ENCODE data around the gene PIEZO1. TPM values are rescaled to one million over a fixed set of nuclear protein-coding genes. Genes with fewer than 3 reads are reported as not detected.

The PIEZO1 gene
- total and polyA plus RNA-seq, 2 donors from 2014 or later = 103 to 124 TPM

GRCh38 chr16:88723911-88724310 lies 61.1 kb downstream of the PIEZO1 start:
- TF ChIP-seq CTCF (IDR thresholded peaks at IDR 0.05; ENCODE audit: borderline replicate concordance, extremely low read depth, insufficient read depth) = no peak
- Histone ChIP-seq H3K4me1 (ENCODE audit: control insufficient read depth in 2 of 3, insufficient read depth in 2 of 3, low read depth in 1 of 3, low read length in 3 of 3) (no peaks in the 10 kb centered on the region), H3K36me3 (ENCODE audit: control insufficient read depth in 2 of 3, insufficient read depth in 3 of 3, low read length in 3 of 3) (peaks cover 0 to 16% (median 5%) of the 10 kb centered on the region in 3 donors), H3K9ac (ENCODE audit: low read length in 3 of 3) (no peak overlapping the region), H3K9me3 (ENCODE audit: control insufficient read depth in 2 of 3, insufficient read depth in 1 of 3, low read length in 3 of 3) (no peaks in the 10 kb centered on the region), H3K27me3 (ENCODE audit: control insufficient read depth, insufficient read depth, low read length) (no peaks in the 10 kb centered on the region), H3K27ac (ENCODE audit: low read depth in 2 of 2, low read length in 2 of 2) (no peak overlapping the region), H3K4me3 (ENCODE audit: low read length in 3 of 3) (no peak overlapping the region)
- no peak for DNase-seq
- intact Hi-C loops (cut with DNase I) = no loop called here
- FAIRE-seq = no peak

GRCh38 chr16:88723507-88723887 lies 61.5 kb downstream of the PIEZO1 start:
- no peak overlapping the region for H3K27ac ChIP-seq (ENCODE audit: low read depth in 2 of 2, low read length in 2 of 2)
- TF ChIP-seq CTCF (IDR thresholded peaks at IDR 0.05; ENCODE audit: borderline replicate concordance, extremely low read depth, insufficient read depth) = no peak
- peaks cover 0 to 18% (median 5%) of the 10 kb centered on the region in 3 donors for H3K36me3 ChIP-seq (ENCODE audit: control insufficient read depth in 2 of 3, insufficient read depth in 3 of 3, low read length in 3 of 3)
- H3K27me3 ChIP-seq (ENCODE audit: control insufficient read depth, insufficient read depth, low read length) = no peaks in the 10 kb centered on the region
- no peak for DNase-seq
- H3K4me3 ChIP-seq (ENCODE audit: low read length in 3 of 3) = no peak overlapping the region
- no peak for FAIRE-seq
- intact Hi-C loops (cut with DNase I) = no loop called here
- H3K4me1 ChIP-seq (ENCODE audit: control insufficient read depth in 2 of 3, insufficient read depth in 2 of 3, low read depth in 1 of 3, low read length in 3 of 3) = no peaks in the 10 kb centered on the region
- no peak overlapping the region for H3K9ac ChIP-seq (ENCODE audit: low read length in 3 of 3)
- H3K9me3 ChIP-seq (ENCODE audit: control insufficient read depth in 2 of 3, insufficient read depth in 1 of 3, low read length in 3 of 3) = no peaks in the 10 kb centered on the region

GRCh38 chr16:88722784-88723506 lies 62.1 kb downstream of the PIEZO1 start:
- no peak for FAIRE-seq
- Histone ChIP-seq H3K27ac (ENCODE audit: low read depth in 2 of 2, low read length in 2 of 2) (no peak overlapping the region), H3K4me1 (ENCODE audit: control insufficient read depth in 2 of 3, insufficient read depth in 2 of 3, low read depth in 1 of 3, low read length in 3 of 3) (no peaks in the 10 kb centered on the region), H3K9me3 (ENCODE audit: control insufficient read depth in 2 of 3, insufficient read depth in 1 of 3, low read length in 3 of 3) (no peaks in the 10 kb centered on the region), H3K9ac (ENCODE audit: low read length in 3 of 3) (no peak overlapping the region), H3K4me3 (ENCODE audit: low read length in 3 of 3) (no peak overlapping the region), H3K27me3 (ENCODE audit: control insufficient read depth, insufficient read depth, low read length) (no peaks in the 10 kb centered on the region), H3K36me3 (ENCODE audit: control insufficient read depth in 2 of 3, insufficient read depth in 3 of 3, low read length in 3 of 3) (peaks cover 0 to 18% (median 7%) of the 10 kb centered on the region in 3 donors)
- DNase-seq = no peak
- intact Hi-C loops (cut with DNase I) = no loop called here
- no peak for TF ChIP-seq CTCF (IDR thresholded peaks at IDR 0.05; ENCODE audit: borderline replicate concordance, extremely low read depth, insufficient read depth)

All from kidney (tissue), 14 donors.